SK-N-MC (cell line): ENCODE data around the gene ARHGAP32.

Experiments
- DNase-seq: peaks from one replicate; pipeline ENCODE4 v3.0.0-alpha.2; 2011; ENCODE audit warnings: low read depth, low spot score
- H3K27ac ChIP-seq: fragments of 200-600 bp; sonication (generic); 2 replicates; pipeline ENCODE4 v1.5.1; 2016; ENCODE audit warnings: mixed run types
- H3K36me3 ChIP-seq: fragments of 200-600 bp; sonication (generic); 2 replicates; pipeline ENCODE4 v1.6.1; 2017; ENCODE audit warnings: antibody characterized with exemption, low read length, mixed read lengths; ENCODE audit not compliant: insufficient read depth
- H3K4me3 ChIP-seq: fragments of 200-600 bp; sonication (generic); 2 replicates; pipeline ENCODE4 v1.5.1; 2016
- H3K9ac ChIP-seq: fragments of 200-600 bp; sonication (generic); 2 replicates; pipeline ENCODE4 v1.8.0; 2017; ENCODE audit warnings: mixed run types, mixed read lengths; ENCODE audit not compliant: insufficient read length
- H3K9me3 ChIP-seq: fragments of 200-600 bp; sonication (generic); 2 replicates; pipeline ENCODE4 v1.6.1; 2017; ENCODE audit warnings: low read depth, mild to moderate bottlenecking, antibody characterized with exemption, low read length, moderate library complexity, mixed read lengths
- EZH2 ChIP-seq: fragments of 200-600 bp; sonication (generic); IDR thresholded peaks from one replicate; pipeline ENCODE4 v1.6.1; 2017; ENCODE audit warnings: antibody characterized with exemption
- FOXP2 ChIP-seq: optimal IDR thresholded peaks from 2 replicates; pipeline ENCODE3; 2011; ENCODE audit warnings: mild to moderate bottlenecking, moderate library complexity; ENCODE audit not compliant: insufficient read depth; ENCODE audit errors: extremely low read length, control extremely low read depth
- POLR2AphosphoS5 ChIP-seq: IDR thresholded peaks from 2 replicates; pipeline ENCODE4 v1.6.1; 2012; ENCODE audit warnings: mild to moderate bottlenecking, low read depth, low read length, borderline replicate concordance

Gene ARHGAP32

GRCh38 chr11:129066229-129066628 lies 125.9 kb downstream of the ARHGAP32 start:
- Histone ChIP-seq H3K27ac (no peak overlapping the region), H3K9me3 (no peaks in the 10 kb centered on the region), H3K4me3 (no peak overlapping the region), H3K36me3 (peaks cover 3% of the 10 kb centered on the region; the same call in 1 of the 2 replicates), H3K9ac (no peak overlapping the region)
- TF ChIP-seq FOXP2 (no peak), POLR2AphosphoS5 (no peak), EZH2 (no peak)
- no peak for DNase-seq

- H3K27ac ChIP-seq: no peak overlapping the region
- TF ChIP-seq FOXP2: no peak
- H3K4me3 ChIP-seq: no peak overlapping the region
- no peak overlapping the region for H3K9ac ChIP-seq
- peaks cover 3% of the 10 kb centered on the region; the same call in 1 of the 2 replicates for H3K36me3 ChIP-seq
- H3K9me3 ChIP-seq: no peaks in the 10 kb centered on the region
- DNase-seq: no peak
These were observed 129.0 kb downstream of the ARHGAP32 start for GRCh38 chr11:129063118-129063517.

DNA sequence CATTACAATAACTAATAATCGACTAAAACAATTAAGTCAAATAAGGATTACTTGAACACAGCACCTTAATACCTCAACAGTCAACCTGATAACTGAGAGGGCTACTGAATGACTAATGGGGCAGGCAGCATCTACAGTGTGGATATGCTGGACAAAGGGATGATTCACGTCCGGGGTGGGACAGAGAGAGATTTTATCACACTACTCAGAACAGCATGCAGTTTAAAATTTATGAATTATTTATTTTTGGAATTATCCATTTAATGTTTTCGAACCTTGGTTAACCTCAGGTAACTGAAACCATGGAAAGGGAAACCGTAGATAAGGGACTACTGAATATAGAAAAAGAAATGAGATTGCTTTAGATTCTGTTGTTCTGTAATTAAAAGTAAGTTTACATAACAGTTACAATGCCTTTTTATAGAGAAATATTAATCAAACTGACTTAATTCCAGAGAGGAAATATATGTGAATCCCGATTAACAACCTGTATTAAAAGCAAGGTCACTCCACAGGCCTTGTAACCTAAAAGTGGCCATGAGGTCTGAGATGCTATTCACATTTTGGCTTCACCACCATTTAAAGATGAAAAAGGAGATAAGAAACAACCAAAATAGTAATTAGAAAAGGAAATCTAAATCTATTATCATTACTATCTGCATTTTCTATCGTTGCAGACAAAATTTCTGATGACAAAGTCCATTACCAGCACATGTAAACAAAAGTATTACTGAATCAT lies 130.5 kb downstream of the ARHGAP32 start:
- H3K9ac ChIP-seq: no peak overlapping the region
- H3K27ac ChIP-seq: no peak overlapping the region
- H3K4me3 ChIP-seq: no peak overlapping the region
- no peak for TF ChIP-seq POLR2AphosphoS5
- no peak for TF ChIP-seq EZH2
- no peak for TF ChIP-seq FOXP2
- peaks cover 3% of the 10 kb centered on the region; the same call in 1 of the 2 replicates for H3K36me3 ChIP-seq
- DNase-seq: no peak
- H3K9me3 ChIP-seq: no peaks in the 10 kb centered on the region

DNA sequence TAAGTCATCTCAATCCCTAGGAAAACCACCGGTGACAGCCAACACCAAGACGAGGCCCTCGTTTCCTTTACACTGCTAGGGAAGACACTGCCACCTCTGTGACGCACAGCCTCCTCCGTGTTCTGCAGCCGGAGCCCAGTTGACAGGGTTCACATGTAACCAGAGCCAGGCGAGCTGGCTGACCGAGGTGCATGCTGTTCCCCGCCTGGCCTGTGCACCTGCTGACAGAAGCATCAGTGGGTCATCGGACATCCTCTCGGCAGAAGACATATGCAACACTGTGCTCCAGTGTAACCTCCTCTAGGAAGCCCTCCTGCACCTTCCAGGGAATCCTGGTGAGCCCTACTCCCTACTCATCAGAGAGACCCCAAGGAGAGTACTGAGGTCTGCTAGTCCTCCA lies 135.2 kb downstream of the ARHGAP32 start:
- Histone ChIP-seq H3K36me3 (no peaks in the 10 kb centered on the region), H3K27ac (no peak overlapping the region), H3K9ac (no peak overlapping the region), H3K4me3 (no peak overlapping the region), H3K9me3 (no peaks in the 10 kb centered on the region)
- DNase-seq: no peak
- TF ChIP-seq FOXP2 (no peak), POLR2AphosphoS5 (no peak), EZH2 (no peak)

- DNase-seq: no peak
- no peaks in the 10 kb centered on the region for H3K9me3 ChIP-seq
- no peaks in the 10 kb centered on the region for H3K36me3 ChIP-seq
- TF ChIP-seq FOXP2 (no peak), POLR2AphosphoS5 (no peak), EZH2 (no peak)
- H3K4me3 ChIP-seq: no peak overlapping the region
- H3K27ac ChIP-seq: no peak overlapping the region
- no peak overlapping the region for H3K9ac ChIP-seq
These were observed 136.9 kb downstream of the ARHGAP32 start for GRCh38 chr11:129055196-129055595.

DNA sequence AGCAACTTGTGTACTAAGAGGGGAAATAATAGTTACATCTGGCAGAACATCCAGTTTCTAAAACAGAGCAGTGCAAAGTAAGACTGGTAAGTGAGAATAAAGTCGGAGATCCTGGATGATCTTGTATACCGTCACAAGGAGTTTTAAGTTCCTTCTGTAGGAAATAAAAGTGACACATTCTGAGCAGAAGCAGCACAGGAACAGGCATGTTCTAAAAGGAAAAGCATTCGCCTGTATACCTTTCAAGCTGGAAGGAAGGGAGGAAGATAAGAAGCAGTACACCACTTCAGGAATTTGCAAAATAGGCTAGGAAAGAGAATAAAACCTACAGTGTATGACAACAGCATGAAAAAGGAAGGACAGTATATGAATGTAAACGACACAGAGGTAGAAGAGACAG lies 143.2 kb downstream of the ARHGAP32 start:
- DNase-seq: no peak
- Histone ChIP-seq H3K27ac (no peak overlapping the region), H3K4me3 (no peak overlapping the region), H3K36me3 (no peaks in the 10 kb centered on the region), H3K9me3 (no peaks in the 10 kb centered on the region), H3K9ac (no peak overlapping the region)
- TF ChIP-seq POLR2AphosphoS5: no peak
- no peak for TF ChIP-seq EZH2
- TF ChIP-seq FOXP2: no peak

DNA sequence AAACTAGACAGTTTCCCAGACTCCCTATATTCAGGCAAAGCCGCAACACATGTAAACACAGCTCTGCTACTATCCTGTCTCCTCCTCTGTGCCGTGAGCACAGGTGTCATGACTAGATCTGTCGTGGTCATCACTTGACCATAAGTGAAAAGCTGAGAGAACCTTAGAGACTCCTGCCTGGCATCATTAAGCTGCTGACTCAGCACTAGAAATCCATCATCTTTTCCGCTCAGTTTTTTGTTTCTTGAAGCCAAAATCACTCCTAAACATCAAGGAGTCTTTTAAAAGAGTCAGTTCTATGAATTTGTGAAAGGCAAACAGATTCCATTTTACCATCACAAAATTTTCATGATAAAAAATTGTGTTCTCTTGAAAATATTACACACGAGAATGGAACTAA lies 147.0 kb downstream of the ARHGAP32 start:
- Histone ChIP-seq H3K27ac (no peak overlapping the region), H3K4me3 (no peak overlapping the region), H3K36me3 (no peaks in the 10 kb centered on the region), H3K9me3 (no peaks in the 10 kb centered on the region), H3K9ac (no peak overlapping the region)
- no peak for DNase-seq
- TF ChIP-seq FOXP2: no peak

- H3K27ac ChIP-seq: no peak overlapping the region
- no peak for DNase-seq
- H3K9me3 ChIP-seq: no peaks in the 10 kb centered on the region
- TF ChIP-seq POLR2AphosphoS5: no peak
- TF ChIP-seq EZH2: no peak
- no peak for TF ChIP-seq FOXP2
- no peak overlapping the region for H3K4me3 ChIP-seq
- H3K36me3 ChIP-seq: no peaks in the 10 kb centered on the region
- H3K9ac ChIP-seq: no peak overlapping the region
These were observed 149.6 kb downstream of the ARHGAP32 start for GRCh38 chr11:129042503-129042902.

- H3K9me3 ChIP-seq: no peaks in the 10 kb centered on the region
- DNase-seq: no peak
- TF ChIP-seq POLR2AphosphoS5: no peak
- TF ChIP-seq FOXP2: no peak
- no peak for TF ChIP-seq EZH2
- no peak overlapping the region for H3K4me3 ChIP-seq
- no peak overlapping the region for H3K9ac ChIP-seq
- H3K27ac ChIP-seq: no peak overlapping the region
- no peaks in the 10 kb centered on the region for H3K36me3 ChIP-seq
These were observed 150.5 kb downstream of the ARHGAP32 start for GRCh38 chr11:129041611-129042018.
